Activated T-helper 17 cell treated with anti-CD3 and anti-CD28 coated beads, Interleukin-2, amount 50 U/mL, for 72 hours (primary cell): ENCODE measurements around the gene SPATC1L. TPM values are rescaled to one million over a fixed set of nuclear protein-coding genes. Genes with fewer than 3 reads are reported as not detected.

Source experiments
- ATAC-seq: fragments of 150-1000 bp; cut with Tn5 transposase; replicated peaks from 2 replicates; pipeline ENCODE4 v1.10.0; 2021; ENCODE audit warnings: mild to moderate bottlenecking, moderate library complexity
- H3K27ac Mint-ChIP-seq: one replicate; pipeline ENCODE4 v1.8.0; 2022; ENCODE audit warnings: mixed read lengths
- H3K27me3 Mint-ChIP-seq: one replicate; pipeline ENCODE4 v1.8.0; 2022; ENCODE audit warnings: mixed read lengths
- H3K36me3 Mint-ChIP-seq: one replicate; pipeline ENCODE4 v1.8.0; 2022; ENCODE audit warnings: low read depth, mild to moderate bottlenecking, mixed read lengths
- H3K4me1 Mint-ChIP-seq: one replicate; pipeline ENCODE4 v1.8.0; 2022; ENCODE audit warnings: mixed read lengths
- H3K4me3 Mint-ChIP-seq: one replicate; pipeline ENCODE4 v1.8.0; 2022; ENCODE audit warnings: mild to moderate bottlenecking, mixed read lengths
- H3K9me3 Mint-ChIP-seq: one replicate; pipeline ENCODE4 v1.8.0; 2022; ENCODE audit warnings: mixed read lengths
- total RNA-seq, 2 donors: library from RNA; stranded (reverse); gene quantifications; one replicate each; pipeline ENCODE4 v1.2.3, GENCODE V29; 2022

Gene SPATC1L
- total RNA-seq, 2 donors from 2014 or later: 3.8 to 6.7 TPM

GRCh38 chr21:46118316-46119143, 65.7 kb downstream of the SPATC1L start:
- ATAC-seq: no peak

GRCh38 chr21:46117586-46118315, 66.5 kb downstream of the SPATC1L start:
- H3K27me3 Mint-ChIP-seq: no peaks in the 10 kb centered on the region

More at GRCh38 chr21:46118316-46119143, 65.7 kb downstream of the SPATC1L start:
- no peaks in the 10 kb centered on the region for H3K36me3 Mint-ChIP-seq
- no peaks in the 10 kb centered on the region for H3K4me1 Mint-ChIP-seq
- no peaks in the 10 kb centered on the region for H3K9me3 Mint-ChIP-seq
- no peak overlapping the region for H3K4me3 Mint-ChIP-seq
- H3K27me3 Mint-ChIP-seq: no peaks in the 10 kb centered on the region
- no peak overlapping the region for H3K27ac Mint-ChIP-seq

GRCh38 chr21:46116776-46117585, 67.3 kb downstream of the SPATC1L start:
- Mint-ChIP-seq H3K27me3 (no peaks in the 10 kb centered on the region), H3K27ac (no peak overlapping the region), H3K9me3 (no peaks in the 10 kb centered on the region), H3K4me3 (no peak overlapping the region), H3K4me1 (no peaks in the 10 kb centered on the region), H3K36me3 (no peaks in the 10 kb centered on the region)
- no peak for ATAC-seq

More at GRCh38 chr21:46117586-46118315, 66.5 kb downstream of the SPATC1L start:
- no peak for ATAC-seq
- Mint-ChIP-seq H3K9me3 (no peaks in the 10 kb centered on the region), H3K4me3 (no peak overlapping the region), H3K36me3 (no peaks in the 10 kb centered on the region), H3K27ac (no peak overlapping the region), H3K4me1 (no peaks in the 10 kb centered on the region)

- no peaks in the 10 kb centered on the region for H3K4me1 Mint-ChIP-seq
- H3K27me3 Mint-ChIP-seq: no peaks in the 10 kb centered on the region
- ATAC-seq: no peak
- H3K9me3 Mint-ChIP-seq: no peaks in the 10 kb centered on the region
- no peaks in the 10 kb centered on the region for H3K36me3 Mint-ChIP-seq
- H3K27ac Mint-ChIP-seq: no peak overlapping the region
- no peak overlapping the region for H3K4me3 Mint-ChIP-seq
Observed at GRCh38 chr21:46116189-46116775, 68.0 kb downstream of the SPATC1L start.

- Mint-ChIP-seq H3K9me3 (no peaks in the 10 kb centered on the region), H3K27me3 (no peaks in the 10 kb centered on the region), H3K4me3 (no peak overlapping the region), H3K36me3 (no peaks in the 10 kb centered on the region), H3K27ac (no peak overlapping the region), H3K4me1 (no peaks in the 10 kb centered on the region)
- ATAC-seq: no peak
Observed at GRCh38 chr21:46115441-46116188, 68.6 kb downstream of the SPATC1L start.

GRCh38 chr21:46114963-46115362, 69.3 kb downstream of the SPATC1L start:
- no peaks in the 10 kb centered on the region for H3K27me3 Mint-ChIP-seq
- no peaks in the 10 kb centered on the region for H3K9me3 Mint-ChIP-seq
- H3K4me3 Mint-ChIP-seq: no peak overlapping the region
- no peak for ATAC-seq
- H3K4me1 Mint-ChIP-seq: no peaks in the 10 kb centered on the region
- H3K27ac Mint-ChIP-seq: no peak overlapping the region
- no peaks in the 10 kb centered on the region for H3K36me3 Mint-ChIP-seq

GRCh38 chr21:46113497-46114176, 70.6 kb downstream of the SPATC1L start:
- Mint-ChIP-seq H3K27me3 (no peaks in the 10 kb centered on the region), H3K4me3 (no peak overlapping the region), H3K36me3 (no peaks in the 10 kb centered on the region), H3K4me1 (no peaks in the 10 kb centered on the region), H3K9me3 (no peaks in the 10 kb centered on the region), H3K27ac (no peak overlapping the region)
- no peak for ATAC-seq

- Mint-ChIP-seq H3K9me3 (peaks cover under 1% of the 10 kb centered on the region), H3K4me3 (no peak overlapping the region), H3K27me3 (no peaks in the 10 kb centered on the region), H3K36me3 (no peaks in the 10 kb centered on the region), H3K4me1 (no peaks in the 10 kb centered on the region), H3K27ac (no peak overlapping the region)
- ATAC-seq: no peak
Observed at GRCh38 chr21:46112725-46113215, 71.5 kb downstream of the SPATC1L start.

GRCh38 chr21:46111857-46112724, 72.2 kb downstream of the SPATC1L start:
- peaks cover 6% of the 10 kb centered on the region for H3K9me3 Mint-ChIP-seq
- no peak for ATAC-seq
- no peaks in the 10 kb centered on the region for H3K27me3 Mint-ChIP-seq
- no peak overlapping the region for H3K4me3 Mint-ChIP-seq
- no peak overlapping the region for H3K27ac Mint-ChIP-seq
- H3K36me3 Mint-ChIP-seq: no peaks in the 10 kb centered on the region
- H3K4me1 Mint-ChIP-seq: no peaks in the 10 kb centered on the region

GRCh38 chr21:46111193-46111571, 73.1 kb downstream of the SPATC1L start:
- Mint-ChIP-seq H3K4me1 (no peaks in the 10 kb centered on the region), H3K4me3 (no peak overlapping the region), H3K9me3 (peaks cover 6% of the 10 kb centered on the region), H3K27ac (no peak overlapping the region), H3K27me3 (no peaks in the 10 kb centered on the region), H3K36me3 (no peaks in the 10 kb centered on the region)
- ATAC-seq: no peak
